Parathyroid adenoma (tissue), 2 donors: ENCODE data around the gene ZNF143.

Source experiments
- H2AFZ ChIP-seq: fragments of 300-600 bp; sonication (generic); one replicate; pipeline ENCODE4 v1.7.0; 2017; ENCODE audit warnings: antibody characterized with exemption, mild to moderate bottlenecking
- H3K27ac ChIP-seq: fragments of 300-600 bp; sonication (generic); one replicate; pipeline ENCODE4 v1.7.0; 2017
- H3K27me3 ChIP-seq: fragments of 300-600 bp; sonication (generic); one replicate; pipeline ENCODE4 v1.7.0; 2017; ENCODE audit warnings: low read length; ENCODE audit not compliant: control insufficient read depth, insufficient read depth
- H3K36me3 ChIP-seq: fragments of 300-600 bp; sonication (generic); one replicate; pipeline ENCODE4 v1.7.0; 2017; ENCODE audit warnings: low read length; ENCODE audit not compliant: control insufficient read depth, insufficient read depth
- H3K4me1 ChIP-seq: fragments of 300-600 bp; sonication (generic); one replicate; pipeline ENCODE4 v1.7.0; 2017; ENCODE audit warnings: control low read depth
- H3K4me2 ChIP-seq: fragments of 300-600 bp; sonication (generic); one replicate; pipeline ENCODE4 v1.7.0; 2017; ENCODE audit warnings: low read length
- H3K4me3 ChIP-seq: fragments of 300-600 bp; sonication (generic); one replicate; pipeline ENCODE4 v1.7.0; 2017; ENCODE audit warnings: low read depth, low read length
- H3K79me2 ChIP-seq: fragments of 300-600 bp; sonication (generic); one replicate; pipeline ENCODE4 v1.7.0; 2017; ENCODE audit warnings: control low read depth
- H3K9ac ChIP-seq: fragments of 300-600 bp; sonication (generic); one replicate; pipeline ENCODE4 v1.7.0; 2017; ENCODE audit warnings: mild to moderate bottlenecking
- H3K9me3 ChIP-seq: fragments of 300-600 bp; sonication (generic); one replicate; pipeline ENCODE4 v1.7.0; 2017; ENCODE audit warnings: low read length; ENCODE audit not compliant: control insufficient read depth
- TF ChIP-seq, protein P1 (sequence below): fragments of 300-600 bp; sonication (generic); IDR thresholded peaks from one replicate; pipeline ENCODE4 v1.7.0; 2017; ENCODE audit warnings: antibody characterized with exemption, mild to moderate bottlenecking
- donor health status: primary hyperparathyroidism.

Gene ZNF143

DNA sequence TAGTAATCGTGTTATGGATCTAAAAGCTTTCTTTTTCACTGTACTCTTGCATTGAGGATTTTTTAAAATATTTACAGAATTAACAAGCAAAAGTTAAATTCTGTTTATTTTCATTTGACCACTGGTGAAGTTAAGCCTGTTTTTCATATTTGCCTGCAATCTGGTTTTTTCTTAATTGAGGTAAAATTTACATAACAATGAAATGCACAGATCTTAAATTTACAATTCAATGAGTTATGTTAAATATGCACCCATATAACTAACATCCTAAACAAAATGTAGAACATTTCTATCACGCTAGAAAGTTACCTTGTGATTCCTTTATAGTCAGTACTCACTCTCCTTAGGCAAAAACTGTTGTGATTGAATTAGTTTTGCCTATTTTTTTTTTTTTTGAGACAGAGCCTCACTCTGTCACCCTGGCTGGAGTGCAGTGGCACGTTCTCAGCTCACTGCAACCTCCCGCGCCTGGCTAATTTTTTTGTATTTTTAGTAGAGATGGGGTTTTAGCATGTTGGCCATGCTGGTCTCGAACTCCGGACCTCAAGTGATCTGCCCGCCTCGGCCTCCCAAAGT is 58.1 kb downstream of the ZNF143 start:
- Histone ChIP-seq H3K27ac (no peak overlapping the region), H3K4me1 (no peaks in the 10 kb centered on the region), H3K4me3 (no peak overlapping the region), H3K9ac (no peak overlapping the region), H3K27me3 (no peaks in the 10 kb centered on the region), H3K36me3 (no peaks in the 10 kb centered on the region), H3K79me2 (no peaks in the 10 kb centered on the region), H2AFZ (no peak overlapping the region), H3K9me3 (no peaks in the 10 kb centered on the region), H3K4me2 (no peak overlapping the region)
- TF ChIP-seq, protein P1, sequence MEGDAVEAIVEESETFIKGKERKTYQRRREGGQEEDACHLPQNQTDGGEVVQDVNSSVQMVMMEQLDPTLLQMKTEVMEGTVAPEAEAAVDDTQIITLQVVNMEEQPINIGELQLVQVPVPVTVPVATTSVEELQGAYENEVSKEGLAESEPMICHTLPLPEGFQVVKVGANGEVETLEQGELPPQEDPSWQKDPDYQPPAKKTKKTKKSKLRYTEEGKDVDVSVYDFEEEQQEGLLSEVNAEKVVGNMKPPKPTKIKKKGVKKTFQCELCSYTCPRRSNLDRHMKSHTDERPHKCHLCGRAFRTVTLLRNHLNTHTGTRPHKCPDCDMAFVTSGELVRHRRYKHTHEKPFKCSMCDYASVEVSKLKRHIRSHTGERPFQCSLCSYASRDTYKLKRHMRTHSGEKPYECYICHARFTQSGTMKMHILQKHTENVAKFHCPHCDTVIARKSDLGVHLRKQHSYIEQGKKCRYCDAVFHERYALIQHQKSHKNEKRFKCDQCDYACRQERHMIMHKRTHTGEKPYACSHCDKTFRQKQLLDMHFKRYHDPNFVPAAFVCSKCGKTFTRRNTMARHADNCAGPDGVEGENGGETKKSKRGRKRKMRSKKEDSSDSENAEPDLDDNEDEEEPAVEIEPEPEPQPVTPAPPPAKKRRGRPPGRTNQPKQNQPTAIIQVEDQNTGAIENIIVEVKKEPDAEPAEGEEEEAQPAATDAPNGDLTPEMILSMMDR, result no peak

DNA sequence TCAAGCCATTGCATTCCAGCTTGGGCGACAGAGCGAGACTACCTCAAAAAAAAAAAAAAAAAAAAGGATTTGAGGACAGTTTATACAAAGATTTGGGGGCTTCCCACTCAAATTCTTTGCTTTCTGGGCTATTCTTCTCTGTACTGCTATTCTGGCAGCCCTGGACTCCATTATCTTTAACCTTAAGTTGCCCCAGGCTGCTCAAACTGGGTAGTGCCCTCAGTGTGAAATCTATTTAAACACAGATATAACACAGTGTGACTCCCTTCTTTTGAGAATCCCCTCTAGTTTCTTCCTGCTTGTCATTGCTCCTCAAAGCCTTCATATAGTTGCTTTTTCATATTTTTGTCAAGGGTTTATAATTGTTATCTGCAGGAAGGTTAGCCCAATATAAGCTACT is 63.2 kb downstream of the ZNF143 start:
- H2AFZ ChIP-seq, result no peak overlapping the region
- no peak overlapping the region for H3K9ac ChIP-seq
- no peaks in the 10 kb centered on the region for H3K36me3 ChIP-seq
- TF ChIP-seq, protein P1, result no peak
- H3K79me2 ChIP-seq, result no peaks in the 10 kb centered on the region
- H3K4me2 ChIP-seq, result no peak overlapping the region
- H3K9me3 ChIP-seq, result no peaks in the 10 kb centered on the region
- no peaks in the 10 kb centered on the region for H3K4me1 ChIP-seq
- H3K27me3 ChIP-seq, result no peaks in the 10 kb centered on the region
- H3K27ac ChIP-seq, result no peak overlapping the region
- no peak overlapping the region for H3K4me3 ChIP-seq

DNA sequence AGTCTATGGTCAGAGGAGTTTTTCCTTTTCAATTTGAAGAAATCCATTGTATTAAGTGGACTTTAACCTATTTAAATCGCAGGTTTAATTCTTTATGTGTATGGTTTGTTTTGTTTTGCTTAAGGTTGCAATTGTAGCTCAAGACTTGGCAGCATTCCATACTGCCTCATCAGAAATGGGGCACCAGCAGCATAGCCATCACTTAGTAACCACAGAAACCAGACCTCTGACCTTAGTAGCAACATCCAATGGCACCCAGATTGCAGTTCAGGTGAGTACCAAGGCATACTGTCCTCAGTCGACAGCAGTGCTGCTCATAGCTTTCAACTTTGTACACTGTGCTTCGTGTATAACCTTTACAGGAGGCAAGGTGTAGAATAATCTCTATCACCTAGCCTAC is 64.3 kb downstream of the ZNF143 start:
- Histone ChIP-seq H2AFZ (no peak overlapping the region), H3K27ac (no peak overlapping the region), H3K79me2 (no peaks in the 10 kb centered on the region), H3K9me3 (no peaks in the 10 kb centered on the region), H3K9ac (no peak overlapping the region), H3K27me3 (no peaks in the 10 kb centered on the region), H3K4me1 (peaks cover 6% of the 10 kb centered on the region), H3K4me3 (no peak overlapping the region), H3K36me3 (no peaks in the 10 kb centered on the region), H3K4me2 (no peak overlapping the region)
- TF ChIP-seq, protein P1, result no peak

DNA sequence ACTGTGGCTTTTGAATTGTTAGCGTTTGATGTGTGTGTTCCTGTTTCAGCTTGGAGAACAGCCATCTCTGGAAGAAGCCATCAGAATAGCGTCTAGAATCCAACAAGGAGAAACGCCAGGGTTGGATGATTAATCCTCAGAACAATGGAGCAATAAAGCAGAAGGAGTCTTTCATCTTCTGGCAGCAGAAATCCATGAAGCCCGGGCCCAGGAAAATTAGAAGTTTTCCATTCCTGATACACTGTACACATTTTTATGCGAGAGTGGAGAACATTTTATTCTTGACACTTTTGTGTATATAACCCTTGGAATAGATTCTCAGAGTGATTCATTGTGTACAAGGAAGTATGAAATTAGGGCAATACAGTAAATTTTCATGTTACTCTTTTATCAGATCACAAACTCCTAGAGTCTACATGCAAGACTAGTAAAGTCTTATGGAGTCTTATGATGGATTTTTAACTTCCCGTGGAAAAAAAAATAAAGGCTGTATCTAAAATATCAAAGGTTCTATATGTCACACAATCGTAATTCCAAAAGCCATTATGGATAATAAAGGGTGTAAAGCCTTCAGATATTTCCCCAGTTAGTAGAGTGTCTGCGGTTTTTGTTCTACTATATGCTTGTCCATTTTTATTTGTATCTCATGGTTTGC is 66.8 kb downstream of the ZNF143 start:
- no peak overlapping the region for H3K4me2 ChIP-seq
- TF ChIP-seq, protein P1, result no peak
- peaks cover 6% of the 10 kb centered on the region for H3K4me1 ChIP-seq
- no peaks in the 10 kb centered on the region for H3K36me3 ChIP-seq
- no peaks in the 10 kb centered on the region for H3K9me3 ChIP-seq
- H3K79me2 ChIP-seq, result no peaks in the 10 kb centered on the region
- H3K9ac ChIP-seq, result no peak overlapping the region
- H3K4me3 ChIP-seq, result no peak overlapping the region
- no peak overlapping the region for H2AFZ ChIP-seq
- H3K27me3 ChIP-seq, result no peaks in the 10 kb centered on the region
- no peak overlapping the region for H3K27ac ChIP-seq

DNA sequence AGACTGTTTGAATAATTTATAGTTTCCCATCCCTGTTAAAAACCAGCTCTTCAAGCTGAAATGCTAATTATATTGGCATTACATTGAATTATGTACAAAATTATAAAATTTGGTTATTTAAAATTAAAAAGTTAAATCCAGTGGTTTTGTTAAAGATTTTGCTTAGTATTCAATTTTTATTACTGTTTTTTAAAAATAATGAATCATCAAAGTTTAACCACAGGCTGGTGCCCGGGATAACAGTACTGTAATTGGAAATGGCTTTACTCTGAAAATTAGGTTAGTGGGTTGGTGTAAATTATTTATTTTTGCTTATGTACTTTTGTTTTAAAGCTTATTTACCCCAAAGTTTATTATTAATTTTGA is 67.3 kb downstream of the ZNF143 start:
- Histone ChIP-seq H3K27ac (no peak overlapping the region), H3K9me3 (no peaks in the 10 kb centered on the region), H3K4me1 (peaks cover 6% of the 10 kb centered on the region), H3K36me3 (no peaks in the 10 kb centered on the region), H3K27me3 (no peaks in the 10 kb centered on the region), H3K79me2 (no peaks in the 10 kb centered on the region), H3K4me3 (no peak overlapping the region), H3K9ac (no peak overlapping the region), H2AFZ (no peak overlapping the region), H3K4me2 (no peak overlapping the region)
- TF ChIP-seq, protein P1, result no peak
